H7 (cell line): ENCODE data around the gene SLC22A6. TPM values are rescaled to one million over a fixed set of nuclear protein-coding genes. Genes with fewer than 3 reads are reported as not detected.
"Not testable (repeated sequence)": the region's sequence is repeated elsewhere in the genome, so short reads cannot be mapped to it uniquely, and the experiment has no call there.

Source experiments
- DNase-seq: peaks from one replicate; pipeline ENCODE4 v3.0.0; 2012
- H3K27me3 ChIP-seq: 2 replicates; pipeline ENCODE4 v1.6.0; 2011; ENCODE audit warnings: mild to moderate bottlenecking, low read length; ENCODE audit not compliant: control insufficient read depth, insufficient read depth
- H3K36me3 ChIP-seq: replicated peaks from 2 replicates; pipeline ENCODE4 v1.5.1; 2011; ENCODE audit warnings: low read length; ENCODE audit not compliant: control insufficient read depth, insufficient read depth
- H3K4me3 ChIP-seq: 2 replicates; pipeline ENCODE4 v1.5.1; 2011; ENCODE audit warnings: low read depth, mild to moderate bottlenecking, control low read depth, low read length, moderate library complexity; ENCODE audit not compliant: insufficient read depth
- total RNA-seq: library from RNA; depleted of rRNA; stranded (reverse); fragments of >200 nt; shearing (Covaris generic); gene quantifications from 2 replicates; pipeline ENCODE4 v1.2.3, GENCODE V29; 2014

The SLC22A6 gene
- total RNA-seq, 1 experiment from 2014 or later: not detected

DNA sequence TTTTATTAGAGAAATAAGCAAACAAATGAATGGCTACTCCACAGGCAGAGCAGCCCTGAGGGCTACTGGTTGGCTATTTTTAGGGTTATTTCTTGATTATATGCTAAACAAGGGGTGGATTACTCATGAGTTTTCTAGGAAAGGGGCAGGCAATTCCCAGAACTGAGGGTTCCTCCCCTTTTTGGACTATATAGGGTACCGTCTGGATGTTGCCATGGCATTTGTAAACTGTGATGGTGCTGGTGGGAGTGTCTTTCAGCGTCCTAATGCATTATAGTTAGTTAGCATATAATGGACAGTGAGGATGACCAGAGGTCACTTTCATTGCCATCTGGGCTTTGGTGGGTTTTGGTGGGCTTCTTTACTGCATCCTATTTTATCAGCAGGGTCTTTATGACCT is 19.2 kb downstream of the SLC22A6 start:
- Histone ChIP-seq H3K36me3 (no peaks in the 10 kb centered on the region), H3K27me3 (no peaks in the 10 kb centered on the region)
- no peak for DNase-seq

DNA sequence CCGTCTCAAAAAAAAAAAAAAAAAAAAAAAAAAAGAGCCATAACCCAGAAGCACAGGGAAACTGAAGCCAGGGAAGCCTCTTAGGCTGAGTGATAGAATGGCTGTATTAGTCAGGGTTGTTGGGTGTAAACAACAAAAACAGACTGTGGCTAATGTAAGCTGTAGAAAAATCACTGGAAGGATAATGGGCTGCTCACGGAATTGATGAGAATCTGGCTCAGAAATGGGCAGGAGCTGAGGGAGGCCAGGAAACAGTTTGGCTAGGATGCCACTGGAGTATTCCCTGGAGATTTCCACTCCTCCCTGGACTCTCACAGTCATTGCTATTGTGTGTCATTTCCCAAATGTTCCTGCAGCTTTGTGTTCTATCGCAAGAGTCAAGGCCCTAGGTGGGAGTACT is 22.4 kb downstream of the SLC22A6 start:
- no peak overlapping the region for H3K4me3 ChIP-seq
- DNase-seq: no peak
- H3K27me3 ChIP-seq: no peaks in the 10 kb centered on the region
- H3K36me3 ChIP-seq: no peaks in the 10 kb centered on the region

More for the DNA sequence above, 19.2 kb downstream of the SLC22A6 start:
- no peak overlapping the region for H3K4me3 ChIP-seq

- Histone ChIP-seq H3K27me3 (no peaks in the 10 kb centered on the region), H3K36me3 (no peaks in the 10 kb centered on the region)
- no peak for DNase-seq
These were observed 23.7 kb downstream of the SLC22A6 start for GRCh38 chr11:62961017-62961570.

DNA sequence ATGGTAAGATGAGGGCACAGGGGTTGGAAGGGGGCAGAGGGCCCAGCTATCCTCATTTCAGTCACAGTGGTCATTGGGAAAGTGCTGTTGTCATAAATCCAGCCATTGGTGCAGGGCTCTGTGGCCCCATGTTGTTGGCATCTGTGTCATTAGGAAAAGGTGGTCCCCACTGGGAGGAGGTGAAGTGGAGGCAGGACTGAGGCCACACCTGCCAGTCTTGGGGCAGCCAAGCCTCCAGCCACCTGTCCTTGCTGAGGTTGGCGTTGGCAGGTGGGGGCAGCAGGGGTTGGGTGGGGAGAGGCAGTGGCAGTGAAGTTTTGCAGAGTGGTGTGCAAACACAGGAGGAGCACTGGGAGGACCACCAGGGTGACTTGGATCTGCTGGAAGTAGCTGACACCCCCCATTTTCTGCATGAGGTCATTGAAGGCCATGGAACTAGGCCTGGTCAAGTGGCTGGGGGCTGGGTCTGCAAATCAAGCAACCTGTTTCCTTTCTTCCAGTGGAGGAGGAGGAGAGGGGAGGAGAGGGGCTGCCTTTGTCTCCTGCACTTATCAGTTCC is 25.3 kb downstream of the SLC22A6 start:
- Histone ChIP-seq H3K4me3 (no peak overlapping the region), H3K27me3 (no peaks in the 10 kb centered on the region), H3K36me3 (no peaks in the 10 kb centered on the region)
- no peak for DNase-seq

More at GRCh38 chr11:62961017-62961570, 23.7 kb downstream of the SLC22A6 start:
- no peak overlapping the region for H3K4me3 ChIP-seq

DNA sequence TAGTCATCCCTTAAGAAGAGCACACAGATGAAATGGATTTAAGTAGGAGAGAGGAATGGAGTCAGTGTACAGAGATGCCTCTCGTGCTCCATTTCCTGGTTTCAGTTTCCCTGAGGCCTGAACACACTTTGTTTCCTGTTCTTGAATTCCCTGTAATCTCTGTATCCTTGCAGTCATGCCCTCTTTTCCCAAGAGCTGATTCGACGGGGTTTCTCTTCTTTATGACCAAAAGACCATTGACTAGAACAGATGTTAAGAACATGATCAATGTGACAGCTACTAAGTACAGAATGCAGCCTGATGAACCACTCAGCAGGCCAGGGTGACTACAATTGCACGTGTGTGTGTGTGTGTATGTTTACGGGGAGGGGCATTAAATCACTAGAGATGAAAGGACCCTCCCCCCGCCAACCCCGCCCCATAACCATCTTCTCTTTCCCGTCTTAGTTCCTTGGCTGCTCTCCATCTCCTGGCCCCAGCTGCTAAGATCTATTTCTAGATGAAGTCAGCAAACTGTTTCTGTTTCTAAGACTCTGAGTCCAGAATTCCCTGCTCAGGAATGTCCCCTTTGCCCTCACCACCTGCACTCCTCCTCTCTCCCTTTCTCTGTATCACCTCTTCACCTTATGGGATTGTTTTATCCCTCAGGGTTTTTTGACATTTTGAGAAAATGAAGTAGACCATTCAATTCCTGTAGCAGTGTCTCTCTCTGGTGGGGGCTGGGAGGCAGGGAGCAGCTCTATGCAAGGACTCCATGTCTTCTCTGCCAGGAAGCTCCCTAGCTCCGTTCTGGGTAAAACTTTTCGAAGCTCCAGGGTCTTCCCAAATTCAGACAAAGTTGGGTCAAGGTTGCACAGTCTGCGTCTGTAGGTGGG is 26.0 kb downstream of the SLC22A6 start:
- Histone ChIP-seq H3K4me3 (no peak overlapping the region), H3K36me3 (no peaks in the 10 kb centered on the region), H3K27me3 (no peaks in the 10 kb centered on the region)
- DNase-seq: no peak

- no peaks in the 10 kb centered on the region for H3K27me3 ChIP-seq
- H3K4me3 ChIP-seq: no peak overlapping the region
- no peak for DNase-seq
- H3K36me3 ChIP-seq: no peaks in the 10 kb centered on the region
These were observed 27.6 kb downstream of the SLC22A6 start for GRCh38 chr11:62957147-62957546.

DNA sequence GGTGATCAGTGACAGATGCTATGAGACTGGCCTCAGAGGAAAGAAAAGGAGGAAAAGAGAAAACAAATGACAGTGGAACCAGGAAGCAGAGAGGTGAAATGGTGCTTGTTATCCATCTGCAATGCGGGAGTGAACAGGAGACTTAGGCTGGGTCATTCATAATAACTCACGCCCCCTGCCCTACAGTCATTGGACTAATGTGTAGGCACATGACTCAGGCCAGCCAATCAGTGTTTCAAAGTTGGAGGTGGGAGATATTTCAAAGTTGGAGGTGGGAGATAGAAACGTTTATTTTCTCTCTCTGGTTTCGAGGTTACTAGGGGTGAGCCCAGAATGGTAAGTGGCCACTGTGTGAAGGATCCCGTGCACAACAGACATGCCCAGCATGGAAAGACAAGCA is 30.3 kb downstream of the SLC22A6 start:
- Histone ChIP-seq H3K4me3 (no peak overlapping the region), H3K36me3 (no peaks in the 10 kb centered on the region), H3K27me3 (no peaks in the 10 kb centered on the region)
- no peak for DNase-seq

GRCh38 chr11:62953811-62954210 is 31.0 kb downstream of the SLC22A6 start:
- no peak for DNase-seq
- no peak overlapping the region for H3K4me3 ChIP-seq
- no peaks in the 10 kb centered on the region for H3K27me3 ChIP-seq
- H3K36me3 ChIP-seq: no peaks in the 10 kb centered on the region

- no peaks in the 10 kb centered on the region for H3K36me3 ChIP-seq
- no peak overlapping the region for H3K4me3 ChIP-seq
- H3K27me3 ChIP-seq: no peaks in the 10 kb centered on the region
- no peak for DNase-seq
These were observed 35.9 kb downstream of the SLC22A6 start for GRCh38 chr11:62948765-62949320.

GRCh38 chr11:62945538-62945937 is 39.2 kb downstream of the SLC22A6 start:
- not testable (repeated sequence) for H3K4me3 ChIP-seq, DNase-seq, H3K36me3 ChIP-seq, H3K27me3 ChIP-seq

DNA sequence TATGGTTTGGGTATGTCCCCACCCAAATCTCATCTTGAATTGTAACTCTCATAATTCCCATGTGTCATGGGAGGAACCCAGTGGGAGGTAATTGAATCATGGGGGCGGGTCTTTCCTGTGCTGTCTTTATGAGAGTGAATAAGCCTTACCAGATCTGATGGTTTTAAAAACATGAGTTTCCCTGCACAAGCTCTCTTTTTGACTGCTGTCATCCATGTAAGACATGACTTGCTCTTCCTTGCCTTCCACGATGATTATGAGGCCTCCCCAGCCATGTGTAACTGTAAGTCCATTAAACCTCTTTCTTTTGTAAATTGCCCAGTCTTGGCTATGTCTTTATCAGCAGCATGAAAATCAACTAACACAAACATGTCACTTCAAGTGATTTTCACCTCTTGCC is 47.2 kb downstream of the SLC22A6 start:
- not testable (repeated sequence) for H3K4me3 ChIP-seq, DNase-seq, H3K27me3 ChIP-seq, H3K36me3 ChIP-seq

DNA sequence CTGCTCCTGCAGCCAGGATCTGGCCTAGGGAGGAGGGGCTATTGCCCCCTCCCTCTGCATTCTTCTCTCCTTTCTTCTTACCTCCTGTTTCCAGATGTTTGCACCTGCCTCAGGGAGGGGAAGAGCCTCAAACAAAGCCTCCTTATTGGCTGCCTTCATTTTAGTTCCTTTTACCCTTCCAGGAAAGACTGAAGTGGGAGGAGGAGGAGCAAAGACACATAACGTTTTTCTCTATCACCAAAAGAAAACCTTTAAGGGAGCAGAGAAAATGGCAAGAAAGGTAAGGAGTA is 50.3 kb downstream of the SLC22A6 start:
- DNase-seq: peak; percentile 55

GRCh38 chr11:62933750-62934495 is 50.8 kb downstream of the SLC22A6 start:
- peaks cover 3% of the 10 kb centered on the region; the same call in 1 of the 2 replicates for H3K27me3 ChIP-seq
- DNase-seq: peak; percentile 8
- H3K4me3 ChIP-seq: no peak overlapping the region
- H3K36me3 ChIP-seq: no peaks in the 10 kb centered on the region

More for the DNA sequence above, 50.3 kb downstream of the SLC22A6 start:
- no peak overlapping the region for H3K4me3 ChIP-seq
- no peaks in the 10 kb centered on the region for H3K36me3 ChIP-seq
- H3K27me3 ChIP-seq: peaks cover 2% of the 10 kb centered on the region; the same call in 1 of the 2 replicates

DNA sequence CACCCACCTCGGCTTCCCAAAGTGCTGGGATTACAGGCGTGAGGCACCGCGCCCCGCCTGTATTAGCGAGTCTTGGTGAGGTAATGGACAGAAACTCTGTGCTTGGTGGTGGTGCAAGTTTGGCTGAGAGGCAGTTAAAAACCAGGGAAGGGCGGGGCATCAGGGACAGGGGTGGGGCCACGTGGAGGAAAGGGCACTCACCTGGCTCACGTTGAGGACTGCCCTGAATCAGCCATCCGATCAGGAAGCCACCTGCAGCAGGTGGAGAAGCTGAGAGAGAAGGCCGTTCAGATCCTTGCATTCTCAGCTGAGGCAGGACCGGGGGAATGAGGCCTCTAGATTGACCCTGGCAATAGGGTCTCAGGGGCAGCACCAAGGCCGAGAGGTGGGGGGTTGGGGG is 51.5 kb downstream of the SLC22A6 start:
- peak; percentile 27 for DNase-seq
- no peaks in the 10 kb centered on the region for H3K36me3 ChIP-seq
- no peak overlapping the region for H3K4me3 ChIP-seq
- H3K27me3 ChIP-seq: peaks cover 5% of the 10 kb centered on the region
